Breast epithelium (tissue), 4 donors: ENCODE results near the gene RACGAP1. TPM values are rescaled to one million over a fixed set of nuclear protein-coding genes. Genes with fewer than 3 reads are reported as not detected.
A peak's percentile ranks its signal among the peaks of the same experiment; 100 is the strongest.

Experiments
- DNase-seq, 2 donors: peaks; one replicate each; pipeline ENCODE4 v3.0.0-alpha.2; 2019; ENCODE audit warnings: low spot score in 2 of 2
- H3K27ac ChIP-seq, 2 donors: fragments of 200-600 bp; sonication (generic) in 1 of 2; one replicate each; pipeline ENCODE4 v1.5.1; 2016 to 2019; ENCODE audit warnings: mild to moderate bottlenecking in 1 of 2
- H3K27me3 ChIP-seq, 2 donors: fragments of 200-600 bp; sonication (generic) in 1 of 2; one replicate each; pipeline versions ENCODE4 v1.5.1 to v1.6.0; 2017 to 2019; ENCODE audit warnings: control low read depth in 1 of 2, mild to moderate bottlenecking in 1 of 2
- H3K36me3 ChIP-seq: fragments of 200-600 bp; one replicate; pipeline ENCODE4 v1.5.1; 2019
- H3K4me1 ChIP-seq, 2 donors: fragments of 200-600 bp; sonication (generic); one replicate each; pipeline ENCODE4 v1.5.1; 2016 to 2019; ENCODE audit warnings: control low read depth in 1 of 2
- H3K4me3 ChIP-seq, 3 donors: fragments of 200-600 bp; sonication (generic); 1 replicate in 2 of 3; 2 replicates in 1 of 3; pipeline ENCODE4 v1.5.1; 2016 to 2019; ENCODE audit warnings: mild to moderate bottlenecking in 3 of 3, moderate library complexity in 2 of 3
- H3K9me3 ChIP-seq, 2 donors: fragments of 200-600 bp; sonication (generic) in 1 of 2; one replicate each; pipeline ENCODE4 v1.5.1; 2016 to 2019; ENCODE audit warnings: control low read depth in 1 of 2
- POLR2A ChIP-seq: fragments of 450-650 bp; IDR thresholded peaks from one replicate; pipeline ENCODE4 v1.6.1; 2016; ENCODE audit warnings: antibody characterized with exemption, mild to moderate bottlenecking, moderate library complexity
- POLR2AphosphoS5 ChIP-seq, 3 donors: sonication (generic); formaldehyde crosslinking; IDR thresholded peaks; one replicate each; pipeline ENCODE4 v1.6.1; 2017; ENCODE audit warnings: antibody characterized with exemption in 3 of 3
- intact Hi-C: fragments of 100-400 bp; cut with DNase I; formaldehyde crosslinking; loops from one replicate; pipeline ENCODE4 v1.15.1; 2023; ENCODE audit warnings: low total_unique reads
- total RNA-seq, 3 donors: library from RNA; depleted of rRNA; stranded (reverse); fragments of >200 nt; gene quantifications; one replicate each; pipeline ENCODE4 v1.1.0, GENCODE V29; 2016
- TF ChIP-seq, protein P1 (sequence below), 3 donors: fragments of 450-650 bp; IDR thresholded peaks; one replicate each; pipeline ENCODE4 v1.5.1; 2016 to 2017; ENCODE audit warnings: antibody characterized with exemption in 3 of 3, mild to moderate bottlenecking in 3 of 3, moderate library complexity in 3 of 3

Gene RACGAP1
- total RNA-seq, 3 donors from 2014 or later, result 7.5 to 33.9 (median 11.1) TPM

DNA sequence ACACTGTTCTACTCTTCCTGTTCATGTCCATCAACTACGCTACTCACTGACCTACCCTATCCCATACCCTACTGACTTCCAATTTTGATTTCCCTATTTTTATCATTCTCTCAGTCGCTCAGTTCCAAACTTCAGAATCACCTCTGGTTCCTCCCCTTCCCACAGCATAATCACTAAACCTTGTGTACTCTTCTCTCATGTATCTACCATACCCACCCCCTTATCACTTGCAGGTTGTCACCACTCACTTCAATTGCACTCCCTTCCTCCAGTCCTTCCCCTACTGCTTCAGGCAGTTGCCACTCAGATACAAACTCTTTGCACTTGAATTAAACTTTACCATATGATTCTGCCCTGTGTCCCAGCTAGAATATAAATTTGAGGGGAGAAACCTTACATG is 6.3 kb downstream of the RACGAP1 start:
- intact Hi-C loops, result no loop called here
- H3K4me3 ChIP-seq, result no peak overlapping the region
- H3K27ac ChIP-seq, result no peak overlapping the region
- H3K27me3 ChIP-seq, result no peaks in the 10 kb centered on the region
- no peaks in the 10 kb centered on the region for H3K4me1 ChIP-seq
- no peaks in the 10 kb centered on the region for H3K36me3 ChIP-seq
- no peaks in the 10 kb centered on the region for H3K9me3 ChIP-seq
- no peak for DNase-seq
- TF ChIP-seq POLR2A (no peak), POLR2AphosphoS5 (IDR thresholded peaks at IDR 0.05) (no peak)
- TF ChIP-seq, protein P1, sequence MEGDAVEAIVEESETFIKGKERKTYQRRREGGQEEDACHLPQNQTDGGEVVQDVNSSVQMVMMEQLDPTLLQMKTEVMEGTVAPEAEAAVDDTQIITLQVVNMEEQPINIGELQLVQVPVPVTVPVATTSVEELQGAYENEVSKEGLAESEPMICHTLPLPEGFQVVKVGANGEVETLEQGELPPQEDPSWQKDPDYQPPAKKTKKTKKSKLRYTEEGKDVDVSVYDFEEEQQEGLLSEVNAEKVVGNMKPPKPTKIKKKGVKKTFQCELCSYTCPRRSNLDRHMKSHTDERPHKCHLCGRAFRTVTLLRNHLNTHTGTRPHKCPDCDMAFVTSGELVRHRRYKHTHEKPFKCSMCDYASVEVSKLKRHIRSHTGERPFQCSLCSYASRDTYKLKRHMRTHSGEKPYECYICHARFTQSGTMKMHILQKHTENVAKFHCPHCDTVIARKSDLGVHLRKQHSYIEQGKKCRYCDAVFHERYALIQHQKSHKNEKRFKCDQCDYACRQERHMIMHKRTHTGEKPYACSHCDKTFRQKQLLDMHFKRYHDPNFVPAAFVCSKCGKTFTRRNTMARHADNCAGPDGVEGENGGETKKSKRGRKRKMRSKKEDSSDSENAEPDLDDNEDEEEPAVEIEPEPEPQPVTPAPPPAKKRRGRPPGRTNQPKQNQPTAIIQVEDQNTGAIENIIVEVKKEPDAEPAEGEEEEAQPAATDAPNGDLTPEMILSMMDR (IDR thresholded peaks at IDR 0.05), result no peak

DNA sequence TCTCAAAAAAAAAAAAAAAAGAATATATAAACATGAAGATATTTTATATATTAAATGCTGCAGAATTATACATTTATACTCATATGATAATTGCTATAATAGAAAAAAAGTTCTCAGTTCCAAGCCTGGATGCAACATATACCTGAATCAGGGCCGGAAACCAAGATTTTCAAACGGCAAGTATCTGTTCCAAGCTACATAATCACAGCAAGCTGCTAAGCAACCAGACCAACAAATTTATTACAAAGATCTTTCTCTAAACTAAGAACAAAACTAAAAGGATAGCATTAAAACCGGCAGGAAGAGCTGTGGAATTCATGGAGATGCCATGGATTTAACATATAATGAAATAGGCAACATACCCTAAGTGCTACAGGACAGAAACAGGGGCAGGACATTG is 7.1 kb downstream of the RACGAP1 start:
- Histone ChIP-seq H3K4me1 (no peaks in the 10 kb centered on the region), H3K4me3 (no peak overlapping the region), H3K27ac (no peak overlapping the region), H3K9me3 (no peaks in the 10 kb centered on the region), H3K27me3 (no peaks in the 10 kb centered on the region), H3K36me3 (no peaks in the 10 kb centered on the region)
- no peak for DNase-seq
- TF ChIP-seq POLR2A (no peak), POLR2AphosphoS5 (IDR thresholded peaks at IDR 0.05) (no peak)
- TF ChIP-seq, protein P1 (IDR thresholded peaks at IDR 0.05), result no peak
- intact Hi-C loops, result no loop called here

DNA sequence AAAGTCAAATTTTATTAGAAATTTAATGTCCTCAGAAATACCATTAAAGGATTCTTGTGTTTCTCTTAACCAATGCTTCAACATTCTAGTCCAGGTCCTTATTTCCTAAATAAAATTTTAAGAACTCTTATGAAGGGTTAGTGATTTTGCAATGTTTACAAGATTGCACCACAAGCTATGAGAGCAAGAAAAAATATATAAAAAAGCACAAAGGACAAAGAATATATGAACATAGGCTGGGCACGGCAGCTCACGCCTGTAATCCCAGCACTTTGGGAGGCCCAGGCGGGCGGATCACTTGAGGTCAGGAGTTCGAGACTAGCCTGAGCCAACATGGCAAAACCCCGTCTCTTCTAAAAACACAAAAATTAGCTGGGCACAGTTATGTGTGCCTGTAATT is 7.7 kb downstream of the RACGAP1 start:
- DNase-seq, result no peak
- TF ChIP-seq POLR2A, result no peak
- TF ChIP-seq, protein P1 (IDR thresholded peaks at IDR 0.05), result no peak
- TF ChIP-seq POLR2AphosphoS5 (IDR thresholded peaks at IDR 0.05), result no peak
- H3K4me1 ChIP-seq, result no peaks in the 10 kb centered on the region
- H3K4me3 ChIP-seq, result no peak overlapping the region
- H3K9me3 ChIP-seq, result no peaks in the 10 kb centered on the region
- no peaks in the 10 kb centered on the region for H3K27me3 ChIP-seq
- H3K27ac ChIP-seq, result peak overlapping the region in 1 of 2 donors; percentile 43
- intact Hi-C loops, result no loop called here
- no peaks in the 10 kb centered on the region for H3K36me3 ChIP-seq

DNA sequence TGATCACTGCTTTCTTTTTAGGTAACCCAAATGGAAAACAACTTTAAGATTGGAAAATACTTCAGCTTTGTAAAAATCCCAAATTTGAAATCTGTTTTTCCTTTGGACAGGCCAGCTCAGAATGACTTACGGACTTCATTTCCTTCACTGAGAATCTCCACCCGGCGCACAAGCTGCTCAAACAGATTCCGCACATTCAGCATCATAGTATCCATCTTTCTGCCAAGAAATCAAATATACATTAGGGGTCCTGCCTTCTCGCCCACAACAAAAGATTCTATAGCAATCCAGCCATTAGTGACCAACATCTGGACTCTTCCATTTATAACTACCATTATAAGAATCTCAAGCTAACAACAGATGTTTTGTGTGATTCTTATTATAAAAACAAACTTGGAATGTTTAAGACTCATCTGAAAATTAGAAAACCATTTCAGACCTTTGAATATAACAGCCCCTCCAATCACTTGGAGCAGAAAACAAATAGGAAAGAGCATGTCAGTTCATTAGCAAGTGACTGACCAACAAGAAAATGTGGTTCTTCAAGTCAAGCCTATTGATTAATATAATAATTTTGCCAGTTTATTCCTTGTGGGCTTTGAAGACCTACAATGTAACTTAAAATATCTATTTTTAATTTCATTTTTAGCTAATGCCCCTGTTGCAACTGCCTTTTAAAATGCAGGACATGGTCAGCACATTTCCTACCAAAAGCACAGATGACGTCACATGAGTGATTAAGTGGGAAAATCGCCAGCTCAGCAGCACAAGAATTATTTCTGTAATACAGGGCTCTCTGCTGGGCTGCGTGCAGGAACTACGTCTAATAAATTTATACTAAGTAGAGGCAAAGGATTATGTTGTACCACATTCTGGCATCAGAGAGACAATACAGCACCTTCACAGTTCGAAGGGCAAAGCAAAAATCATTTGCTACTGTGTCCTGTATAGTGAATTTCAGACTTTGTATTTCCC is 8.5 kb downstream of the RACGAP1 start:
- no peaks in the 10 kb centered on the region for H3K9me3 ChIP-seq

DNA sequence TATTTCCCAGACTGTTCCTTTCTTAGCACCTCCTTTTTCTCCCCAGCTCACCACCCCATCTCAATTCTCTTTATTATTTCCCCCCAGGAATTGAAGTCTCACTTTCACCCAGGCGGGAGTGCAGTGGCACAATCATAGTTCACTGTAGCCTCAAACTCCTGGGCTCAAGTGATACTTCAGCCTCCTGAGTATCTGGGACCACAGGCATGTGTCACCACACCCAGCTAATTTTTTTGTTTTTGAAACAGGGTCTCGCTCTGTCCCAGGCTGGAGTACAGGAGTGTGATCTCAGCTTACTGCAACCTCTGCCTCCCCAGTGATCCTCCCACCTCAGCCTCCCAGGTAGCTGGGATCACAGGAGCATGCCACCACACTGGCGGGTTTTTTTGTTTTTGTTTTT is 11.0 kb downstream of the RACGAP1 start:
- Histone ChIP-seq H3K4me1 (no peaks in the 10 kb centered on the region), H3K9me3 (no peaks in the 10 kb centered on the region), H3K27me3 (no peaks in the 10 kb centered on the region), H3K27ac (no peak overlapping the region), H3K4me3 (no peak overlapping the region), H3K36me3 (no peaks in the 10 kb centered on the region)
- intact Hi-C loops, result no loop called here
- no peak for DNase-seq
- no peak for TF ChIP-seq POLR2AphosphoS5 (IDR thresholded peaks at IDR 0.05)
- no peak for TF ChIP-seq POLR2A
- TF ChIP-seq, protein P1 (IDR thresholded peaks at IDR 0.05), result no peak

More for the DNA sequence above, 8.5 kb downstream of the RACGAP1 start:
- no peaks in the 10 kb centered on the region for H3K4me1 ChIP-seq
- no peak for DNase-seq
- H3K27ac ChIP-seq, result peak overlapping the region in 1 of 2 donors; percentile 39
- peak overlapping the region in 1 of 3 donors; percentile 1 for H3K4me3 ChIP-seq
- intact Hi-C loops, result no loop called here
- no peak for TF ChIP-seq POLR2A
- no peaks in the 10 kb centered on the region for H3K27me3 ChIP-seq
- no peaks in the 10 kb centered on the region for H3K36me3 ChIP-seq
